Right lobe of liver (tissue), 6 donors: ENCODE results near the gene BZW1. TPM values are rescaled to one million over a fixed set of nuclear protein-coding genes. Genes with fewer than 3 reads are reported as not detected.
"Not testable (repeated sequence)": the region's sequence is repeated elsewhere in the genome, so short reads cannot be mapped to it uniquely, and the experiment has no call there.

Experiments used
- ATAC-seq, 4 donors: fragments of 200-7000 bp; cut with Tn5 transposase; one replicate each; pipeline ENCODE4 v1.9.1; 2020; ENCODE audit warnings: mild to moderate bottlenecking in 4 of 4, moderate library complexity in 4 of 4
- DNase-seq, 3 donors: peaks; one replicate each; pipeline ENCODE4 v3.0.0-alpha.2; 2020
- H3K27ac ChIP-seq, 3 donors: fragments of 200-600 bp; one replicate each; pipeline ENCODE4 v1.8.0; 2022
- H3K27me3 ChIP-seq, 2 donors: fragments of 200-600 bp; one replicate each; pipeline ENCODE4 v1.8.0; 2022
- H3K36me3 ChIP-seq, 4 donors: fragments of 200-600 bp; sonication (generic) in 1 of 4; one replicate each; pipeline versions ENCODE4 v1.5.1 to v1.8.0; 2017 to 2022; ENCODE audit warnings: control low read depth in 1 of 4
- H3K4me1 ChIP-seq, 4 donors: fragments of 200-600 bp; sonication (generic) in 1 of 4; one replicate each; pipeline versions ENCODE4 v1.5.1 to v1.8.0; 2017 to 2022; ENCODE audit warnings: control low read depth in 1 of 4
- H3K4me3 ChIP-seq, 3 donors: fragments of 200-600 bp; one replicate each; pipeline ENCODE4 v1.8.0; 2022
- H3K9me3 ChIP-seq, 4 donors: fragments of 200-600 bp; sonication (generic) in 1 of 4; one replicate each; pipeline versions ENCODE4 v1.5.1 to v1.8.0; 2017 to 2022; ENCODE audit warnings: control low read depth in 1 of 4
- POLR2A ChIP-seq: fragments of 450-650 bp; IDR thresholded peaks from one replicate; pipeline ENCODE4 v1.6.1; 2017; ENCODE audit warnings: antibody characterized with exemption, mild to moderate bottlenecking
- WGBS: methylation state at CpG from one replicate; pipeline ENCODE4 v1.1.6; 2018; ENCODE audit warnings: low coverage, low lambda C conversion rate; ENCODE audit not compliant: insufficient coverage; ENCODE audit errors: missing lambda C conversion rate; 5-methylcytosine and 5-hydroxymethylcytosine counted together
- intact Hi-C, 2 donors: fragments of 100-400 bp; cut with DNase I; formaldehyde crosslinking; loops; one replicate each; pipeline versions ENCODE4 v1.11.2 to v1.14.1; 2022
- total RNA-seq, 6 experiments: library from RNA; depleted of rRNA in 2 of 6; stranded (reverse); fragments of >200 nt in 2 of 6; fragmentation: NEBNext Ultra II Directional in 3 of 6; extraction: Animal tissue kit (Norgen Biotek cat#: 25700) in 3 of 6; gene quantifications; one replicate each; pipeline versions ENCODE4 v1.1.0 to v1.2.4, GENCODE V29; 2016 to 2023
- TF ChIP-seq, protein P1 (sequence below), 4 donors: fragments of 200-600 bp in 3 of 4; fragments of 450-650 bp in 1 of 4; IDR thresholded peaks; one replicate each; pipeline versions ENCODE4 v1.5.1 to v1.8.0; 2016 to 2022; ENCODE audit warnings: antibody characterized with exemption in 4 of 4, mild to moderate bottlenecking in 2 of 4
- donor health status: DM: no; HTN: yes; CAD: no.
- donor health status: DM: no; HTN: no; CAD: no.
- donor health status: DM: no; HTN: no; CAD: no.
- donor health status: DM: no; HTN: yes; CAD: no.
- donor health status: DM: no; HTN: yes; CAD: no.

Gene BZW1
- total RNA-seq, 6 experiments from 2014 or later = 176 to 239 (median 210) TPM

DNA sequence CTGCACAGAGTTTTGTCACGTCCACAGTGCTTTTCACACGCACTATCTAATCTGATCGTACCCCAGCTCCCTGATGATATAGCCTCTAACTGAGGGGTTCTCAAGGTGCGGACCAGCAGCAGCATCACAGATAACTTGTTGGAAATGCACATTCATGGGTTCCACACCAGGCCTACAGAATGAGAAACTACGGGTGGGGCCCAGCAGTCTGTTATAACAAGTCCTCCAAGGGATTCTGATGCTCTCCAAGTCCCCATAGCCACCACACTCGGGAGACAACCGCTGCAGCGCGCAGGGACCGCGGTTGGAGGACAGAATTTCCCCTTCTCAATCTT, 745 bp upstream of the BZW1 start:
- ATAC-seq (no peak), DNase-seq (no peak)
- 2% methylated on average over 10 of the region's 11 CpGs for WGBS
- Histone ChIP-seq H3K27me3 (no peaks in the 10 kb centered on the region), H3K27ac (peak overlapping the region; percentile 96 to 97 (median 97)), H3K36me3 (peaks cover 0 to 28% (median 13%) of the 10 kb centered on the region in 4 donors), H3K4me3 (peak overlapping the region; percentile 87 to 96 (median 94)), H3K4me1 (peaks cover 0 to 37% (median 11%) of the 10 kb centered on the region in 4 donors), H3K9me3 (no peaks in the 10 kb centered on the region)
- TF ChIP-seq, protein P1, sequence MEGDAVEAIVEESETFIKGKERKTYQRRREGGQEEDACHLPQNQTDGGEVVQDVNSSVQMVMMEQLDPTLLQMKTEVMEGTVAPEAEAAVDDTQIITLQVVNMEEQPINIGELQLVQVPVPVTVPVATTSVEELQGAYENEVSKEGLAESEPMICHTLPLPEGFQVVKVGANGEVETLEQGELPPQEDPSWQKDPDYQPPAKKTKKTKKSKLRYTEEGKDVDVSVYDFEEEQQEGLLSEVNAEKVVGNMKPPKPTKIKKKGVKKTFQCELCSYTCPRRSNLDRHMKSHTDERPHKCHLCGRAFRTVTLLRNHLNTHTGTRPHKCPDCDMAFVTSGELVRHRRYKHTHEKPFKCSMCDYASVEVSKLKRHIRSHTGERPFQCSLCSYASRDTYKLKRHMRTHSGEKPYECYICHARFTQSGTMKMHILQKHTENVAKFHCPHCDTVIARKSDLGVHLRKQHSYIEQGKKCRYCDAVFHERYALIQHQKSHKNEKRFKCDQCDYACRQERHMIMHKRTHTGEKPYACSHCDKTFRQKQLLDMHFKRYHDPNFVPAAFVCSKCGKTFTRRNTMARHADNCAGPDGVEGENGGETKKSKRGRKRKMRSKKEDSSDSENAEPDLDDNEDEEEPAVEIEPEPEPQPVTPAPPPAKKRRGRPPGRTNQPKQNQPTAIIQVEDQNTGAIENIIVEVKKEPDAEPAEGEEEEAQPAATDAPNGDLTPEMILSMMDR (IDR thresholded peaks at IDR 0.05) = no peak
- TF ChIP-seq POLR2A = no peak
- intact Hi-C loops = no loop called here

DNA sequence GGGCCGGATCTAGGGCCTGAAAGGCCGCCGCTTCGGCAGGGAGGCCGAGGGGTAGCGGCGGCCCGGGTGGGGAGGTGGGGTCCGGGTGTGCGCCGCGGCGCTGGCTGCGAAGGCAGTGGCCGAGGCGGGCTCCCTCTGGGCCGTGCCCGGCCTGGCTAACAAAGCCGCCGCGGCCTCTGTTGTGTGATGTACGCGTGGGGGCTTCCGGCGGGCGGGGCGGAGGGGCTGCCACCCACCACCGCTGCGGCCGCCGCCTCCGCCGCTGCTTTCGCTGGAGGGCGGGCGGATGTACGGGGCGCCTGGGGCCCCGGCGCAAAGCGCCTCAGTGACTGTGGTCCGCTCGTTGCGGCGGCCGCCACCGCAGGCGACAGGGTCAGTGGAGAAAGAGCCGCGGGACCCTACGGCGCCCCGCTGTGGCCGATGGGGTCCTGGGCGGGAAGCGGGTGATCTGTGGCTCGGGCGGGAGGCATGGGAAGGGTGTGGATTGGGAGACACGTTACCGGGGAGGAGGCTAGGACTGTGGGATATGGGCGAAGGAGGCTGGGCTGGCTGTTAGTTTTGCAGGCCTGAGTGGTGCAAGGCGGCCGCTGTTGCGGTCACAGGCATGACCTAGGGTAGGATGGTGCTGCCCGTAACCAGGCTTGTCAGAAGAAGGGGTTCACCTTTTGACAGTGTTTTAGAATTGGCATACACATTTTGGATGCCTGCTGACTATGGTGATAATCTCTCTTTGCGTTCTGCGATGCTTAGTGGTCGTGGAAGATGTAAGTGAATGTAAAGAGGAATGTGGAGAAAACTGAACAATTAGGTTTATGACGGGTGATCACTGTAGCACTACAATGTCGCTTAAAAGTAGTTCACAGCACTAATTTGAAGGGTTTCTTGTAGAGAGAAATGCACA, 662 bp downstream of the BZW1 start:
- DNase-seq (peak; percentile 81 to 87 (median 86)), ATAC-seq (peak; percentile 60 to 68 (median 66))
- Histone ChIP-seq H3K27me3 (no peaks in the 10 kb centered on the region), H3K4me1 (peaks cover 0 to 37% (median 11%) of the 10 kb centered on the region in 4 donors), H3K27ac (peak overlapping the region; percentile 96 to 97 (median 97)), H3K9me3 (no peaks in the 10 kb centered on the region), H3K36me3 (peaks cover 0 to 42% (median 24%) of the 10 kb centered on the region in 4 donors), H3K4me3 (peak overlapping the region; percentile 87 to 96 (median 94))
- TF ChIP-seq, protein P1 (IDR thresholded peaks at IDR 0.05) = peak; percentile 57 to 73 (median 63)
- TF ChIP-seq POLR2A = no peak
- WGBS = under 1% methylated on average over 21 of the region's 70 CpGs
- intact Hi-C loops = no loop called here

DNA sequence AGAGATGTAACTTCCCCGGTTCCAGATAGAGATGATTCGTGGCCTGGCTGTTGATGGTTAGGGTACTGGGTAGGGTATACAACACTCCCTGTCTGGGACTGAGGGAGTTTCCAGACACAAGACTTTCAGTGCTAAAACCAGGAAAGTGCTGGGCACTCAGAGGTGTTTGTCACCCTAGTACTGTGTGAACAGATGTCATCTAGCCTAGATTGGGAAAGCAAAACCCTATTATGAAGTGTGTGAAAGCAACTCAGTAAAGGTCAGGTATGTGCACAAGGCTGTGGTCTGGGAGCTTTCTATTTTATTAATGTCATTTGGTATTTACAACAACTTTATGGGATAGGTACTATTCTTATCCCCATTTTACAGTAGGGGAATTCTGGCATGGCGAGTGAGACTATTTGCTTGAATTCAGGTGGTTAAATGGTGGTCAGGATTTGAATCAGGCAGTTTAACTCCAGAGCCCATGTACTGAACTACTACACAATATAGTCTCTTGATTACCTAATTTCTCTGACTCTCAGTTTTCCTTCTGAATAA, 2.6 kb downstream of the BZW1 start:
- no peaks in the 10 kb centered on the region for H3K9me3 ChIP-seq
- WGBS = 61% methylated on average over 3 of the region's 3 CpGs
- no peak overlapping the region for H3K4me3 ChIP-seq
- no peaks in the 10 kb centered on the region for H3K27me3 ChIP-seq
- peaks cover 0 to 37% (median 11%) of the 10 kb centered on the region in 4 donors for H3K4me1 ChIP-seq
- intact Hi-C loops = no loop called here
- H3K27ac ChIP-seq = no peak overlapping the region
- TF ChIP-seq POLR2A = no peak
- TF ChIP-seq, protein P1 (IDR thresholded peaks at IDR 0.05) = no peak
- peaks cover 5 to 62% (median 39%) of the 10 kb centered on the region in 4 donors for H3K36me3 ChIP-seq
- no peak for ATAC-seq
- no peak for DNase-seq

DNA sequence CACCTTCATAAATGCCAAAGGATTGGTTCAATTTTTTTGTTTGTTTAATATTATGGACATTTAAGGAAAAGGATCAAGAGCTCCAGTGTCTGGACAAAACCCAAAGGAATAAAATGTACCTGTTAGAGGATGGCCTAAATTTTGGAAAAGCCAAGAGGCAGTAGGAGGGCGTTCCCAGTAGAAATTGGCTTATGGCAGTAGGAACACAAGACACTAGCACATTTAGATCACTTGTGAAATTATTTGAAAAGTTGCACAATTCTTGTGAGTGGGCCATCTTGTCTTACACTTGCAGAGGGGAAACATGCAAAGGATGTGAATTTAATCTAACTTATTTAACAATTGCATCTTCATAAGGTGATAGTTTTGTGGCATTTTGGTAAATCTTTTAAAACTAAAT, 3.2 kb downstream of the BZW1 start:
- H3K4me3 ChIP-seq = no peak overlapping the region
- H3K27me3 ChIP-seq = no peaks in the 10 kb centered on the region
- ATAC-seq (no peak), DNase-seq (no peak)
- 75% methylated on average over 1 of the region's 1 CpG for WGBS
- no peaks in the 10 kb centered on the region for H3K9me3 ChIP-seq
- TF ChIP-seq, protein P1 (IDR thresholded peaks at IDR 0.05) = no peak
- intact Hi-C loops = no loop called here
- peaks cover 8 to 67% (median 43%) of the 10 kb centered on the region in 4 donors for H3K36me3 ChIP-seq
- peaks cover 0 to 33% (median 11%) of the 10 kb centered on the region in 4 donors for H3K4me1 ChIP-seq
- H3K27ac ChIP-seq = no peak overlapping the region

DNA sequence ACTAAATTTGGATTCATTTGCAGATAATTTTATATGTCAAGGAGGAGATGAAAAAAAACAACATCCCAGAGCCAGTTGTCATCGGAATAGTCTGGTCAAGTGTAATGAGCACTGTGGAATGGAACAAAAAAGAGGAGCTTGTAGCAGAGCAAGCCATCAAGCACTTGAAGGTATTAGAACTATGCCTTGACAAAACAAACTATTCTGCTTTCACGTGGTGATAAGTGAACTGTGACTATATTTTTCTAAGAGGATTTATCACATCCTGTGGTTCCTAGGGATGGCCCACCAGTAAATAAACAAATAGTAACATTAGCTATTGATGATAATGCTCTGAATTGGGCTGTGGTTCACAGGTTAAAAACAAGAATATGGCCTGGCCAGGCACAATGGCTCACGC, 7.0 kb downstream of the BZW1 start:
- peaks cover 0 to 16% (median 6%) of the 10 kb centered on the region in 4 donors for H3K4me1 ChIP-seq
- DNase-seq, intact Hi-C loops, H3K27ac ChIP-seq, H3K9me3 ChIP-seq, ATAC-seq, H3K27me3 ChIP-seq, H3K4me3 ChIP-seq: not testable (repeated sequence)
- peaks cover 18 to 84% (median 58%) of the 10 kb centered on the region in 4 donors for H3K36me3 ChIP-seq
- WGBS = 85% methylated on average over 3 of the region's 3 CpGs
